CD4-positive, alpha-beta T cell treated with Interferon gamma for 1 hour (primary cell): ENCODE results near the gene MIB1.
"Not testable (repeated sequence)": the region's sequence is repeated elsewhere in the genome, so short reads cannot be mapped to it uniquely, and the experiment has no call there.

Experiments
- DNase-seq: peaks from one replicate; pipeline ENCODE4 v3.0.0-alpha.2; 2020

The MIB1 gene

DNA sequence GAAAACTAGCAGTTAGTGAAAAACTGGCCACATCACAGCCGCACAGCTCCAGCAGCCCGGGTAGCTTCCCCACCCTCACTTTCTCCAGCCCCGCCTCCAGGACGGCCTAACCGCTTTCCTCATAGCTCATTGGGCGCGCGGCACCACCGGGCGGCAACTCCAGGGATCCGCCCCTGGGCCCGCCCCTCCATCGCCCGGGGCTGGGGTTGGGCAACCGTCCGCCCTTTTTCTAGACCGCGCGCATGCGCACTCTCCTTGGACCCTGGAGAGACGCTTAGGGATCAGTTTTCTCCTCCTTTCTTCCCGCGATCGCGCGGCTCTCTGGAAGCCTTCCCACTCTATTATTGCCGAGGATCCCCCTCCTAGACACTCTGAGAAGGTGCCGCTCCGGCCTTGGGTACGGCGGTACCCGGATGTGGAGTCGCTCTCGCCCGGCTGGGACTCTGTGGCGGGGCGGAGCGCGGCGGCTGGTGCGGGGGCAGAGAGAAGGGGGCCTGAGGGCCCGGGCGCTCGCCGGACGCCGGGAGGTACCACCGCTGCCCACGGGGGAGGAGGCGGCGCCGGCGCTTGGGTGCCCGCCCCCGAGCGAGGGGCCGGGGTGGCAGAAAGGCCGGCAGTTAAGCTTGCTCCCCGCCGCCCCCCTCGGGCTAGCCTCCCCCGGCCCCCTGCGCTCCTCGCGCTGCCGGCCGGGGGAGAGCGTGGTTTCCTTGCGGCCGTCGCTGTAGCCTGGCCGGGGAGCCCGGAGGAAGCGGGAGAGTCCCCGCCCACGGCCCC lies at the start of gene MIB1:
MIB1 (plus strand) TSS at position 255 of the 774 bp plus-strand sequence. CDS start 792 bp downstream, outside the sequence.
- DNase-seq, result peak; percentile 97

DNA sequence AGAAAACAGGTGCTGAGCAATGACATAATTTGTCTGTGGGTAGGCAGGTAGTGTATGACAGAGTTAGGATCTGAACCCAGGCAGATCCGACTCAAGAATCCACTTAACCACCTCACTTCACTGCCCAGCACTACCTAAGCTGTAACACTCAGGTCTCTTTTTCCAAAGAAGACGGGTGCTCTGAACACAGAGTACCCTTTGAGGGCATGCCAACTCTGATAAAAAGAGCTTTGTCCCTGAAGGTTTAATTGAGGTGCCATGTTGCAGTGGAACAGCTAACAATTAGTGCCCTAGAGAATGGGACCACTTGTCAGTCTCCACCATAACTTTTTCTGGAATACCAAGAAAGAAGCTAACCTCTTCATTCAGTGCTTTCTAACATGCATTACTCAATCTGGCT lies 47.3 kb upstream of the MIB1 start:
- DNase-seq, result no peak

DNA sequence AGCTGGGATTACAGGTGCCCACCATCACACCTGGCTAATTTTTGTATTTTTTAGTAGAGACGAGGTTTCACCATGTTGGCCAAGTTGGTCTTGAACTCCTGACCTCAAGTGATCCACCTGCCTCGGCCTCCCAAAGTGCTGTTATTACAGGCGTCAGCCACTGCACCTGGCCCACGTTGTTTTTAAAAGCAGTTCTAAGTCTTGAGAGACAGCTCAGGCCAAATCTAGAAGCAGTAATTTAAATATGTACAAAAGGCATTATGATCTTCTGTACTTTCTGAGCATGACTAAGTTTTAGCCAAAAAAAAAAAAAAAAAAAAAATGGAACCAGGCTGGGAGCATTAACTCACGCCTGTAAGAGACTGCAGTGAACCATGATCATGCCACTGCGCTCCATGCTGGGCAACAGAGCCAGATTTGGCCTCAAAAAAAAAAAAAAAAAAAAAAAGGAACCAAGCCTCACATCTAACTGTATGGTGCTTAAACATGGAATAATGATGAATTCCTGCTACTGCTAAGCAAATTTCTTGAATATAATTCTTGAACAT lies 40.0 kb upstream of the MIB1 start:
- no peak for DNase-seq

DNA sequence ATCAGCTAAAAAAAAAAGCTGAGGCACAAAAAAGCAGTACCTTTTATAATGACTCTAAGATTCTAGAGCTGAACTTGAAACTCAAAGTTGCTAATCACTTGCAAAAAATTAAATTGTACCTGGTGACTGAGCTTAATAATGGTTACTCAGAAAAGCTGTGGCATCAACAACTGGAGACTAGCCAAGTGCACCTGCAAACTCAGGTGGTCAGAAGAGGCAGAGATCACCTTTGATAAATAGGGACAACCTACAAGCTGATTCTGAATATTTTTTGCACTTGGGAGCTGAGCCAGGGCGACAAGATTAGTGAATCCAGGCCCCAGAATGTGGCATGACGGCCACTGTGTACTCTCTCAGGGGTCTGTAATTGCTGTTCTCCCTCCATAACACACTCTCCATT lies 39.0 kb upstream of the MIB1 start:
- DNase-seq, result no peak

DNA sequence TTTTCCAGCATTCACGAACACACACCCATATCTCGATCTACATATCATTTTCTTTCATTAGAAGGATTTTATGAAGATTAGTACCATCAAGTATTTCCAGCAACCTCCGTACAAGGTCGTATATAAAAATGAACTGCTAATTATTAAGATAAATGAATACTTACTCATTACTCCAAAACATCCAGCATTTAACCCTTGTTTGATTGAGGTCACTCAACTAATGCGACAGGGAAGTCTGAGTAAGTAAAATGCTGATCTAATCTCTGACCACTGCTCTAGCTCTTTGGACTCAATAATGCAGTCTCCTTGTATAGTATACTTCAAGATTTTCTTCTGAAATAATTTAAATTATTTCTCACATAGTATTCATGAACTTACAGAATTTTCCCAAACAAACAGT lies 38.0 kb upstream of the MIB1 start:
- no peak for DNase-seq

DNA sequence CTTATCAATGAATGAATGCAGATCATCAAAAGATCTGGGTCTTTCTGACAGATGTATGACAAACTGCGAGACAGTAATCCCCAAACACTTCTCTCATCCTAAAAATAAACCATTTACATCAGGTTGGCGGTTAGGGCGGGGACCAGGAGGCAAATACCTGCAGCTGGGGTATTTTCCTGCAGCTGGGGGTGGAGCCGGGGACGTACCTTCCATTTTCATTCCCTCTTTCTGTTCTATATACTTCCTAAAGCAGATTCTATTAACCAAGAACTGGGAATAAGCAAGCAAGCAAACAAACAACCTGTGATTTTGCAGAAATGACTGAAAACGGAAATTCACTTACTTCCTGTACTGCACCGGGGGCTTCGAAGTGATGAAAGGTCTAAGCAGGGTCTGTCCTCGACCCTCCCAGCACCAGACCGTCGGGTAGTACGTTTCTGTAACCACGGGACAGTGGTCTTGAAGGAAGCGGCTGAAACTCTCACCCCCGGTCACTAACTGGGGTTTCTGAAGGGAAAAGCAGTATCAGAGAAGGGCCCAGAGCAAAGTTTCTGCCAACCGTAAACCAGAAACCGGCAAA lies 37.3 kb upstream of the MIB1 start:
- peak; percentile 31 for DNase-seq

DNA sequence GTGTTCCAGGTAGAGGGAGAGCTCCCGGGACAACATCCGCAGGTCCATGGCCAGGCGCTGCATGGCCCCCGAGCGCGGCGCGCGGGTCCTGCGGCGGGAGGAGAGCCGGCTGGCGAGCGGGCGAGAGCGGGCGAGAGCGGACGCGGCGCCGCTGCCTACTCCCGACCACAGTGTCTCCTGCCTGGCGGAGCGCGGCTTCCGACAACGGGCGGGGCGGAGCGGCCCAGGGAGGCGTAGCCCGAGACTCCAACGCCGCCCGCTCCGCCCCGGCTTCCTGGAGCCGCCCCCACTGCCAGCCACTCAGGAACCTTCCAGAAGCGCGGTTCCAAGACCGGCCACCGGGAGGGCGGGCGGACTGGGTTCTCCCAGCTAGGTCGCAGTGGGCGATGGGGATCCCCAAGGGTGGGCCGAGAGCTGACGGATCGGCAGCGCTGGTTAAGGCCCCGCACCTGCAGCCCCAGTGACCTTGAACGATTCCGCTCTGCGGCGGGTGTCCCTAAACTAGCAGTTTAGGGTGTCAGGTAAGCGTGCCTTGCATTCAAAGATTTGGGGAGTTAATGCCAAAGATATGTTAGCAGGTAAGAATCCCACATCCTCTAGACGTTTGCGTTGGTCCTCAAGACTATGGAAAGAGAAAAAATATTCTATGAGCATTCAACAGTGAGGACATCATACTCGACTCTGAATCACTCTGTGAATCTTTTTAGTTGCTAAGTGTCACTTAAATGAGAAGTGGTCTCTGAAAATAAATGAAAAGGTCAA lies 35.8 kb upstream of the MIB1 start, which contains the start of gene ABHD3:
ABHD3 (minus strand) TSS at position 172 of the 762 bp plus-strand sequence; CDS start at position 63, 109 bp downstream.
- DNase-seq, result peak; percentile 90

DNA sequence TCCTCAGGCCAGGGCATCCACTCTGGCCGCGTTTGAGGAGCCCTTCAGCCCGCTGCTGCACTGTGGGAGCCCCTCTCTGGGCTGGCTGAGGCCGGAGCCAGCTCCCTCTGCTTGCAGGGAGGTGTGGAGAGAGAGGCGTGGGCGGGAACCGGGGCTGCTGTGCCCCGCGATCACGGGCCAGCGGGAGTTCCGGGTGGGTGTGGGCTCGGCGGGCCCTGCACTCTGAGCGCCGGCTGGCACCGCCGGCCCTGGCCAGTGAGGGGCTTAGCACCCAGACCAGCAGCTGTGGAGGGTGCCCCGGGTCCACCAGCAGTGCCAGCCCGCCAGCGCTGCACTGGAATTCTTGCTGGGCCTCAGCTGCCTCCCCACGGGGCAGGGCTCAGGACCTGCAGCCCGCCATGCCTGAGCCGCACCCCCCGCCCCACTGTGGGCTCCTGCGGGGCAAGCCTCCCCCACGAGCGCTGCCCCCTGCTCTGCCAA lies 34.2 kb upstream of the MIB1 start:
- DNase-seq, result no peak

DNA sequence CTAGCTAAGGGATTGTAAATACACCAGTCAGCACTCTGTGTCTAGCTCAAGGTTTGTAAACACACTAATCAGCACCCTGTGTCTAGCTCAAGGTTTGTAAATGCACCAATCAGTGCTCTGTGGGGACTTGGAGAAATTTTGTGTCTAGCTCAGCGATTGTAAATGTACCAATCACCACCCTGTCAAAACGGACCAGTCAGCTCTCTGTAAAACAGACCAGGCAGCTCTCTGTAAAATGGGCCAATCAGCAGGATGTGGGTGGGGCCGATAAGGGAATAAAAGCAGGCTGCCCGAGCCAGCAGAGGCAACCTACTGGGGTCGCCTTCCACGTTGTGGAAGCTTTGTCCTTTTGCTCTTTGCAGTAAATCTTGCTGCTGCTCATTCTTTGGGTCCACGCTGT lies 33.5 kb upstream of the MIB1 start:
- DNase-seq, result not testable (repeated sequence)

DNA sequence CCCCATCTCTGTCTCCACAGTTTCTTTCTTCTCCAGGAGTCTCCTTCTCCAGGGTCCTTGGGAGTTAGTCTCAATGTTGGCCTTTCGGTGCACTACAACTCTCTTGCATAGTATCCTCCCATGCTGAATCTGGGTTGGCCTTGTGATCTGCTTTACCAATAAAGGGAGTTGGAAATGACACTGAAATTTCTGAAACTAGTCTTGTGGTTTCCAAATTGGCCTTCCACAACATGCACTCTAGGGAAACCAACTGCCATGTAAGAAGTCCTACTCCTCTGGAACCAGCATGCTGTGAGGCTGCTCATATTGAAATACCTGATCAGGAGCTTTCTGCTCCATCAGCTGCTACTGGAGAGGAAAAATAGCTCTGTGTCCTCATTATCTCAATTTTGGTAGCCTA lies 26.1 kb upstream of the MIB1 start:
- DNase-seq, result no peak

DNA sequence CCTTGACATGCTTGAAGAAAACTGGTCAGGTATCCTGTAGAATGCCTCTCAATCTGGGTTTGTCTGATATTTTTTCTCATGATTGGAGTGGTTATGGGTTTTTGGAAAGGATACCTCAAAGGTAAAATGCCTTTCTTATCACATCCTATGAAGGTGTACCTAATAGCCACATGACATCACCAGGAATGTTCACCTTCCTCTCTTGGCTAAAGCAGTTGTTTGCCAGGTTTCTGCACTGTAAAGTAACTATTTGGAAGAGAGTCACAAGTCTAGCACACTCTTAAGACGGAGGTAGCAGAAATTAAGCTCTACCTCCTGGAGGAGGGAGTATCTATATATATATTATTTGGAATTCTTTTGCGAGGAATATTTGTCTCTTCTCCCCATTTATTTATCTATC lies 17.9 kb upstream of the MIB1 start:
- DNase-seq, result no peak

DNA sequence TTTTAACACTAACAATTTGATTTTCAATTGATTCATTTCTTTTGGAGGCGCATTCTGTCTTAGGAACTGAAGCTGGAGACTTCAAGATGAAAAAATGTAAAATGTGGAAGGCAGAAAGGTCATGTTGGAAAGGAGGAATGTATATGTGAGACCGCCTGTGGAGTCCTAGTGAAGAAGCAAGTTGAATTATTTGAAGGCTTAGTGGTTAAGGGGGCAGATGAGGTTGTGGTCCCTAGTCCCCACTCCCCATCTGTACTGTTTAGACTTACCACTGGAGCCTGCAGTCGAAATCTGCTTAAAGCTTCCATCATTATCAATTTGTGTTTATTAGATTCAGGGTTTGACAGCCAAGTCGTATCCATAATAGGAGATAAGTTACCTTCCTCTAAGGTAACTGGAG lies 15.4 kb upstream of the MIB1 start:
- DNase-seq, result no peak

DNA sequence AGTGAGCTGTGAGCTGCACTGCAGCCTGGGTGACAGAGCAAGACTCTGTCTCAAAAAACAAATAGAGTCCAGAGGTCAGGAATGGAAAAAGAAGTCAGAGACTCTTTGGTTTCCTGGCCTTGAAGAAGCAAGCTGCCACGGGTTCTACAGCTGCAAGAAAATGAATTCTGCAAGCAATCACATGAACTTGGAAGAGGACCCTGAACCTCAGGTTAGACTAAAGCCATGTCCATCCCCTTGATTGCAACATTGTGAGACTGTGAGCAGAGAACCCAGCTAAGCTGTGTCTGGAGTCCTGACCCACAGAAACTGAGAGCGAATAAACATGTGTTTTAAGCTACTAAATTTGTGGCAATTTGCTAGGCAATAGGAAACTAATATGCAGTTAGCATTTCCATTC lies 12.9 kb upstream of the MIB1 start:
- no peak for DNase-seq

DNA sequence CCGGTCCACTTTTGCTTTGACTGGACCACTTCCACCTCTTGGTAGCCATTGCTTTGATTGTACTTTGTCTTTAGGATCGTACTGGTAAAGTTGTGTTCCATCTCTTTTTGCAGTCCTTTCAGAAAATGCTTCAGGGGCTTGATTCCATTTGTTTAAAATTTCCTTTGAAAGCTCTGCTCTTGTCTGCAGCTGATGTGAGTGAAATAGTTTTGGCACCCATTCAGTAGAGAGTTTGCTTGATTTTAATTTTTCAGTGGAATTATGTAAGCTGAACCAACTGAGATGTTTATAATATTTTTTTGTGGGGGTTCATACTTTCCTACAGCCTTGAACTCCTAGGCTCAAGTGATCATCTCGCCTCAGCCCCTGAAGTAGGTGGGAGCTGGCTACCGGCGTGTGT lies 7.6 kb upstream of the MIB1 start:
- no peak for DNase-seq

DNA sequence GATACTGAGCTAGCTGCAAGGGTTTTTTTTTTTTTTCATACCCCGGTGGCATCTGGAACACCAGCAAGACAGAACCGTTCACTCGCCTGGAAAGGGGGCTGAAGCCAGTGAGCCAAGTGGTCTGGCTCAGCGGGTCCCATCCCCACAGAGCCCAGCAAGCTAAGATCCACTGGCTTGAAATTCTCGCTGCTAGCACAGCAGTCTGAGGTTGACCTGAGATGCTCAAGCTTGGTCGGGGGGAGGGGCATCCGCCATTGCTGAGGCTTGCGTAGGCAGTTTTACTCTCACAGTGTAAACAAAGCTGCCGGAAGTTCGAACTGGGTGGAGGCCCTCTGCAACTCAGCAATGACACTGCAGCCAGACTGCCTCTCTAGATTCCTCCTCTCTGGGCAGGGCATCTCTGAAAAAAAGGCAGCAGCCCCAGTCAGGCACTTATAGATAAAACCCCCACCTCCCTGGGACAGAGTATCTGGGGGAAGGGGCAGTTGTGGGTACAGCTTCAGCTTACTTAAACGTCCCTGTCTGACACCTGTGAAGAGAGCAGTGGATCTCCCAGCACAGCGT lies 5.1 kb upstream of the MIB1 start:
- DNase-seq, result peak; percentile 60

DNA sequence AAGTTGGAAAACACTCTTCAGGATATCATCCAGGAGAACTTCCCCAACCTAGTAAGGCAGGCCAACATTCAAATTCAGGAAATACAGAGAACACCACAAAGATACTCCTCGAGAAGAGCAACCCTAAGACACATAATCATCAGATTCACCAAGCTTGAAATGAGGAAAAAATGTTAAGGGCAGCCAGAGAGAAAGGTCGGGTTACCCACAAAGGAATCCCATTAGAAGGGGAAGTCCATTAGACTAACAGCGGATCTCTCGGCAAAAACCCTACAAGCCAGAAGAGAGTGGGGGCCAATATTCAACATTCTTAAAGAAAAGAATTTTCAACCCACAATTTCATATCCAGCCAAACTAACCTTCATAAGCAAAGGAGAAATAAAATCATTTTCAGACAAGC lies 3.7 kb upstream of the MIB1 start:
- not testable (repeated sequence) for DNase-seq

DNA sequence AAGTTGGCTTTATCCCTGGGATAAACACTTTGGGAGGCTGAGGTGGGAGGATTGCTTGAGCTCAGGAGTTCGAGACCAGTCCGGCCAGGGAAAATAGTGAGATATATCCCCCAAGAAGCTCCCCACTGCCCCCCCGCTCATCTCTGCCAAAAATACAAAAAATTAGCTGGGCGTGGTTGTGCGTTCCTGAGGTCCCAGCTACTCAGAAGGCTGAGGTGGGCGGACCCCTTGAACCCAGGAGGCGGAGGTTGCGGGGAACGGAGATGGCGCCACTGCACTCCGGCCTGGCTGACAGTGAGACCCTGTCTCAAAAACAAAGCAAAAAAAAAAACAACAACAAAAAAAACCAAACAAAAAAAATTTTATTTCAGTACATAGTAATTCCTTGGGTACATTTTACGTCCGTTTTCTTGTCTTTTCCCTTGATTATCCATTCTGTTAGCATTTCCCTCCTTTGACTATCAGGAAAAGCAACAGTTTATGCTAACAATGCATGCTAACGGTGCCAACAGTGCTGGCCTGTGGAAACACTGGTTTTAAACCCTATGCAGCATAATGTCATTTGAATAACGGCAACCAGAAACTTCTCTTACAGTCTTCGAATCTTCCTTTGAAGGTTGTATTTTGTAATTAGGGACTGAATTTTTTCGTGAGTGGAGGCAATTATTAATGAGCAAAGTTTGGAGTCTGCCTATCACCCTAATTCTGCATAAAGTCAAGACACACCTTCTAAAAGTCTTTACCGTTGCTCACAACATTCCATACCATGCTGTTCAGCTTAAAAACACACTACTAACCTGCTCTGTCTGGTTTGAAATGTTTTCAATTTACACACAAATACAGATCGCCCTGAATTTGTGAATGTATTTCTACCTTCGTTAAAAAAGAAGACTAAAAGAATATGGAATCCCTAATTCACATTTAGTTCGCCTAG lies 721 bp upstream of the MIB1 start:
- DNase-seq, result no peak

DNA sequence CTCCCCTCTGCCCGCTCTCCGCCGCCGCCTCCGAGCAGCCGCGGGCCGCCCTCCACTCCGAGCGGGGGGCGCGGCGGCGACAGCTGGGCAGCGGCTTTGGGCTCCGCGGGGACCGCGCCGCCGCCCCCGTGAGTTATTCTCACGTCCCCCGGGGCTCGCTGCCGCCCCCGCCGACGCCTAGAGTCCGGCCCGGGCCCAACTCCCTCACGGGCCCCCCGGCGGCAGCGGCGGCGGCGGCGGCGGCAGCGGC lies 645 bp downstream of the MIB1 start:
- DNase-seq, result no peak

DNA sequence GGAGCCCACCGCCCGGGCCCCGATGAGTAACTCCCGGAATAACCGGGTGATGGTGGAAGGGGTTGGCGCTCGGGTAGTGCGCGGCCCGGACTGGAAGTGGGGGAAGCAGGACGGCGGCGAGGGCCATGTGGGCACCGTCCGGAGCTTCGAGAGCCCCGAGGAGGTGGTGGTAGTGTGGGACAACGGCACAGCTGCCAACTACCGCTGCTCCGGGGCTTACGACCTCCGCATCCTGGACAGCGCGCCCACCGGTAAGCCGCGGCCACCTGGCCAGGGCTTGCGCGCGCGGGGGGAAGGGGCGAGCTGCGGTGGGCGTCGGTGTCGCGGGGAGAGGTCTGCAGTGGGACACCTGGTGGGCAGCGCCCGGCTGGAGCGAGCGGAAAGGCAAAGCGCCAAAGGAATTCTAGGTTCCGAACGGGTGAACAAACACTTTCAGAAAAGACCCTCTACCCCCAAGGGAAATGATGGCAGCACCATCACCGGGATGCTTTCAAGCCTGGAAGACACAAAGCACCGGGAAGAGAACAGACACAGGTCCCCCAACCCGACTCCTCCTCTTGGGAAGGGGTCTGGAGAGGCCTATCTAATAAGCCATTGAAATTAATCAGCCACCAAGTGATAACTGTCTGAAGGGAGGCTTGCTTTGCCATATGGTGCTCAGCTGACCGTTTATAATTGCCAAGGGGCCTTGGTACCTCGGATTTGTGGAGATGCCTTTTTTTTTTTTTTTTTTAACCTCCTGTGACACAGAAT lies 1.1 kb downstream of the MIB1 start:
- DNase-seq, result no peak

DNA sequence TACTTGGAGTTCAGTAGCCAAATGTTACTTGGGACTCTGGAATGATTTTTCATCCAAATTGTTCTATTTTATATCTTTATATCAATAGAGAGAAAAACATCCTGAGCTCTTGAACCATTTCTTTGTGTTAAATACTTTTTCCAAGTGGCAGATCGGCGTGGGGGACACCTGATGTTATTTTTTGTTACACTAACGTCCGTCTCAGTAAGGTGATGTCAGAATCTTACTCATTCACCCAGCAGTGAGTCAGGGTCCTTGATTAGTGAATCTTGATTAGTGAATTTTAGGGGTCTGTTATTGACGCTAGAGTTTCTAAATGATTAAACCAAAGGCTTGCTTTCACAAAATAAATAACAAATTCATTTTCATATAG lies 1.7 kb downstream of the MIB1 start:
- no peak for DNase-seq

DNA sequence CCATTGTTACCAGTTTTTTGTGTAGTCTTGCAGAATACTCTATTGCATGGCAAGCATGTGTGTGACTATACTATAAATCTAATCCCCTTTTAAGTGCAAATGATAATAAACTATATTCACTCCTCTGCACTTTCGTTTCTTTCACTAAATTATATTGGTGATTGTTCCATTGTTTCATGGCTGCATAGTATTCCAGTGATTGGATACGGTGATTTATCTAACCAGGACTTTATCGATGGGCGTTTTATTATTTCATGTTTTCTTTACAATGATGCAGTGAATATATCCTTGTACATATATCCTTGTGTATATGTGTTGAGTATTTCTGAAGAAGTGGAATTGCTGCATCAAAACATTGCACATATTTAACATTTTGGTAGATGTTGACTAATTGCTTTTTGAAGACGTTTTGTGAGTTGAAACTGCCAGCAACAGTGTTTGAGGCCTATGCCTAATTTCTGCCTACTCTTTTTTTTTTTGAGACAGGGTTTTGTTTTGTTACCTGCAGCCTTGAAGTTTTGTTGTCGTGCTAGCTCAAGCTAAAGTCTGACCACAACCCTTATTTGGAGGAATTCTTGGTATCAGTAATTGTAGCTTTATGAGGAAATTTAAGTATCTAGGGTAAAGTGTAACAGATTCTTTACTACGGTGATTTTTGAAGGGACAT lies 2.7 kb downstream of the MIB1 start:
- DNase-seq, result no peak
